ENCODE measurements around the gene SNX8.
"Not testable (repeated sequence)": the region's sequence is repeated elsewhere in the genome, so short reads cannot be mapped to it uniquely, and the experiment has no call there.

SNX8 gene

DNA sequence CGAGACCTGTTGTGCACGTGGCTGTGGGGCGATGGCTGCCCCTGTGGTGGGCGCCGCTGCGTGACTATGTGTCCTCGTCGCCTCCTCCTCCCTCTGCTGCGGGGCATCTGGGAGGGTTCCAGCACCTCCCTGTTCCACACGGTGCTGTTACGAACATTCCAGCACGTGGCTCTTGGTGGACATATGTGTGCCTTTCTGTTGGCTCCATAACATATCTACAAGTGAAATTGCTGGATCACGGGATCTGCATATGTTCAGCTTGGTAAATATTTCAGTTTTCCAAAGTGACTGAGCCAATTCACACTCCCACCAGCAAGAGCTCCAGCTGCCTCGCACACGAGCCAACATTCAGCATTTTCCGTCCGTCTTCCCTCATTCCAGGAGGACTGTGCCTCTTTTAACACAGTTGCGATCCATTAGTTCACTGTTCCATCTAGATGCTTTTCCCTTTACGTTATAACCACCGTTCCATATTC is 25.1 kb downstream of the SNX8 start:
- DNase-seq, result no peak

DNA sequence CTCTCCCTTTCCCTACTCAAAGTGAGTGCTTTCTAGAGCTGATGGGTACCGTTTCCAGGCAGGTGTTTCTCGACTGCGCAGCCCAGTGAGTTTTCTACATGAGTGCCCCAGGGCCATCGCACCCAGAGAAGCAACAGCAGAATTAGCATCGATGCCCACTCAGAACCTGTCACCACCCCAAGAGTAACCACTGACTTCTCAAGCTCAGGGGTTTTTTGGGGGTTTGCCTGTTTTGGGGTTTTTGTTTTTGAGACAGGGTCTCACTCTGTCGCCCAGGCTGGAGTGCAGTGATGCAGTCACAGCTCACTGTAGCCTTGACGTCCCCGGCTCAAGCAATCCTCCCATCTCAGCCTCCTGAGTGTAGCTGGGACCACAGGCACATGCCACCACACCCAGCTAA is 25.7 kb downstream of the SNX8 start:
- DNase-seq, result no peak

DNA sequence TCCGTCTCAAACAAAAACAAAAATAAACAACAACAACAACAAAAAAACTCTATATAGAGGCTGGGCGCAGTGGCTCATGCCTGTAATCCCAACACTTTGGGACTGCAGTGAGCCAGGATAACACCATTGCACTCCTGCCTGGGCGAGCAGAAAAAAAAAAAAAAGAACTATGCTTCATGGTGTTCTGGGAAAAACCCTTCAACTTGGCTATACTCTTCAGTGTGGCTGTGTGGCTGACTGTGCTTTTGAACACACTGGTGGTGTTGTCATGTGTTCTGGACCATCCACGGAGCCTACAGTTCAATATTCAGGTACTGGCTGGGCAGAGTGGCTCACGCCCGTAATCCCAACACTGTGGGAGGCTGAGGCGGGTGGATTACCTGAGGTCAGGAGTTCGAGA is 26.5 kb downstream of the SNX8 start:
- no peak for DNase-seq

DNA sequence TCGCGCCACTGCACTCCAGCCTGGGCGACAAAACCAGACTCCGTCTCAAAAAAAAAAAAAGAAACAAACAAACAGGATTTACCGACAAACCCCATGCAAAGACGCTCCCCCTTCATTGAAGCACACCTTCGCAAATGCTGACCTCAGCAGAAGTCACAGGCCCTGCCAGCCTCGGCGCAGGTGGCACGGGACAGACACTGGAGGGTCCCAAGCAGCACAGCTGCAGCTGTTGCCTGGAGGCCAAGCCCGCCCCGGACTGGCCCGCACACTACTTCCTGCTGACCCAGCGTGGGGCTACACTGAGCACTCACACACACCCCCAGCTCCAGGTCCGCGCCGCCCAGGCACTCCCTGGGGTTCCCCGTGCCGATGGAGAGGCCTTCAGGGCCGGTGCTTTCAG is 31.2 kb downstream of the SNX8 start:
- DNase-seq, result no peak

DNA sequence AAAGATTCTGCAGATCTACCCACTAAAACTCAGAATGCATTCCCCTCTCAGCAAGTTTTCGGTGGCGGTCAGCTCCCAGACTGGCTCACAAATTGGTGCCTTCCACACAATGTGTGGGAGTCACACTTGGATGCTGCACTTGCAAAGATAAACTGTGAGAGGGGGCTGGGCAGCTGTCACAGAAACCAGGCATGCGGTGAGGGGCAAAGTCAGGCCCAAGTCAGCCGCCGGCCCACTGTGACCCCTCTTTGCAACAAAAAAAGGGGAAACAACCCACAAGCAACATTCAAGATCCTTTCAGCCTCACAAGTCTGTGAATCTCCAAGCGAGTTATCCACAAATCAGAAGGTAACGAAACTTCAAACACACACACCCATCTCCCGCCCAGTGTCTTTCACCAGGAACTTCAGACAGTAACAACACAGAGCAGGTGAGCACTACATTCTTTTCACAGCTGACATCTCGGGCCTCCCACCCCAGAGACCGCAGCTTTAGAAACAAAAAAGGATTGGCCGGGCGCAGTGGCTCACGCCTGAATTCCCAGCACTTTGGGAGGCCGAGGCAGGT is 32.0 kb downstream of the SNX8 start:
- no peak for DNase-seq

DNA sequence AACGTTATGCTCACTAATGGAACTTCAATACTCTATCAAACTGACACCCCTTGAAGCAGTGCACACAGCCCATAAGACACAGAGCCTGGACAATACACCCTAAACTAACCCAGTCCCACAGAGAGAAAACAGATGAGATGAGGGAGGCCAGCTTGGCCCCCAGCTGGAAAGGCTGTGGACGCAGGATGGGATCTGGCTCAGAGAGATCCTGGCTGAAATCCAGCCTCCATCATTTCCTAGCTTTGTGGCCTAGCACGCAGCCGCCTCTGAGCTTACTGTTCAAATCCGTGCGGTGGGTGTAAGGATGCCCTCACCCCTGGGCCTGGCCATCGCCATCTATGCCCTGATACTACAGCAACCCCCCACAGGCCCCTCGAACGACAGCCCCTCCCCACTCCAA is 32.7 kb downstream of the SNX8 start:
- DNase-seq, result no peak

DNA sequence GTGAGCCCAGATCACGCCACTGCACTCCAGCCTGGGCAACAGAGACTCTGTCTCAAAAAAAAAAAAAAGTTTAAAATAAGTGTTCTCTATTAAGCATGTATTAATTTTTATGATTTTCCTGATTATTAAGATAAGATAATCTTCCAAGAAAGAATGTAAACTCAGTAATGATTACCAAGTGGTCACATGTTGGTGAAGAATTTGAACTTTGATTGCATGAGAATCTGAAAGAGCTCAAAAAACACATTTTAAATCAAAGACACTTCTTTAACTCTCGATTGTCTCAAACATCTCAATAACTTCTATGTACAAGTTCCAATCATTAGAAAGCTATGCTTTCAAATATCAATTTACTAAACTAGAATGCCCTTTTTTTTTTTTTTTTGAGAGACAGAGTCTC is 33.8 kb downstream of the SNX8 start:
- no peak for DNase-seq

DNA sequence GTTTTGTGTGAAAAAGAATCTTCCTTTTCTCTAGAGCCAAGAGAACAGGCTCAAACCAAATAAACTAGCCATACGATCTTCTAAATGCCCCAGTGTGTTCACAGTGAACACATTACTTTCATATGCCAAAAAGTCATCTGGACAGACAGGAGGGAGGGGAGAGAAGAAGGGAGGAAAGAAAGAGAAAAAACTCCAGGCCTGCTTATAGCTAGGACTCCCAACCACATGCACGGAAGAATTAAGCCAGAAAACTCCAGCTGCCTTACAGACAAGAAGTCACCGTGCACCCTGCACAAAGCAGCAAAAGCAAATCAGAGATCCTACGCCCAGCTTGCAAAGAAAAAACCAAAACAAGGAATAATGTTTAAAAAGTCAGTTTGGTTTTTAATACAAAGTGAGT is 34.3 kb downstream of the SNX8 start:
- no peak for DNase-seq

DNA sequence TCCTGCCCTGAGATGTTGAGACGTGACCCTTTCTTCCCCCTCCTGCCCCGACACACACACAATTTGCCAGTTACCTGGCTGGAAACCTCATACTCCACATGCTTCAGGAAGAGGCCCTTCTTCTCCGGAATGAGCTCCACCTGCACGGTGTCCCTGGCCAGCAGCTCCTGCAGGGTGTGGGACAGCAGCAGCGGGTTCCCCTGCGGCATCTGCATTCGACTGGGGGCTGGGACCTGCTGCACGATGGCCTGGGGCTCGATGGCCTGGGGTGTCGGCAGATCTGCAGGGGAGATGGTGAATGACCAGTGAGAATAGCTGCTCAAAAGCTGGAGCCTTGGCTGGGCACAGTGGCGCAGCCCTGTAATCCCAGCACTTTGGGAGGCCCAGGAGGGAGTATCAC is 36.2 kb downstream of the SNX8 start:
- DNase-seq, result no peak

DNA sequence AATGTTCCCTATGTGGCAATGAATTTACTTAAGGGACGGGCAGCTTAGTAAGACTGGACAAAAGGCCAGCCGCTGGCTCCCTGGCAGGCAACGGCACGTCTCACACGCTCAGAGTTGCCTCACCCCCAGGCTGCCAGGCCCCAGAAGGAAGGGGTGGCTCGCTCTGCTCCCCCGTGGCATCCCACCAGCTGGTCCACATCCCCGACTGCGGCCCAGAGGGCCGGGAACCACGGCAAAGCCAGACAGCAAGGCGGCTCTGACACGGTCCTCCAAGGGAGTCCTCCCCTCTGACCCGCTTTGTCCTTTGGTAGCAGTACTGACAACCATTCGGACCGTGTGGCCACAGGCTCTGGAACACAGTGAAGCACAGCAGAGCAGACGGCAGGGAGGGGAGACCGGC is 38.1 kb downstream of the SNX8 start:
- no peak for DNase-seq

DNA sequence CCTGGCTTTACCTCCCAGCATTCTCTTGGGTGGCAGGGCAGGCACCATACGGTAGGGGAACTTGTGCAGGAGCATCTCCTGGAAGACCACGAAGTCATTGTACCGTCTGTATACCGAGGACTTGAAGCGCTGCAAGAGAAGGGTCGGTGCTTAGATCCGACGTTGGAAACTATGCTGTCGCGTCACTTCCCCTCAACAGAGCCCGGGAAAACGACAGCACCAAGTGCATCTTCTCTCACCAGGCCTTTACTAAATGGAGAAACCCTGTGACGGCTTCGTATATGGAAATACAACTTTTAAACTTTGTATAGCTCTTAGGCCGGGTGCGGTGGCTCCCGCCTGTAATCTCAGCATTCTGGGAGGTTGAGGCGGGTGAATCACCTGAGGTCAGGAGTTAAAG is 39.1 kb downstream of the SNX8 start:
- no peak for DNase-seq

DNA sequence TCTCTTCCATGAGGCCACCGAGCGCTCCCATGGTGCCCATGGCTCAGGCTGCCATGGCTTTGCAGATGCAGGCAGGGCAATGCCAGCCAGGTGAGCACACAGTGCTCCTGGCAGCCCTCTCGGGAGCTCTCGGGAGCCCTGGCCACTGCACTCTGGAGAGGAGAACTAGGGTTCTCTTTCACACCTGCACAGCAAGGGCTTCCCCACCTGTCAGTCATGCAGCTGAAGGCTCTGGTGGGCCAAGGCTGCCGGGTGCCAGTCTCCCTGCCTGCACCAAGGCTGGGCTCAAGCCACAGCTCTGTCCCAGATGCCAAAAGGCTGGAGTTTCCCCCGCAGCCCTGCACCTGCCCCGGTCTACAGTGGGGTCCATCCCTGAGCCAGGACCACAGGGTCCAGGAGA is 39.6 kb downstream of the SNX8 start:
- no peak for DNase-seq

DNA sequence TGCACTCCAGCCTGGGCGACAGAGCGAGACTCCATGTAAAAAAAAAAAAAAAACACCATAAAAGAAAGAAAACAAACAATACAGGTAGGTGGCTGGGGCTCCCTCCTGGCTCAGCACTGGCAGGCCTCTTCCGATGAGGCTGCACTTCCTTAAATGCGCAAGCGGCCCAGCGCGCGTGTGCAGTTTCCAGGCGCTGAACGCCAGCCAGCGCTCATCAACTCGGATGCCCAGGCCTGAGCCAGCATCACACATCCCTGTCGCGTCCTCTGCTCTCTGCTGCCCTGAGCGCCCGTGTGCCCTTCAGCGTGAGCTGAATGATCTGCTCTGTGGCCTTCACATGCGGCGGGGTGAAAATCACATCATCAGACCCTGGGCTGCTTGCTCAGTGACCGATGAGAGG is 40.4 kb downstream of the SNX8 start:
- no peak for DNase-seq

DNA sequence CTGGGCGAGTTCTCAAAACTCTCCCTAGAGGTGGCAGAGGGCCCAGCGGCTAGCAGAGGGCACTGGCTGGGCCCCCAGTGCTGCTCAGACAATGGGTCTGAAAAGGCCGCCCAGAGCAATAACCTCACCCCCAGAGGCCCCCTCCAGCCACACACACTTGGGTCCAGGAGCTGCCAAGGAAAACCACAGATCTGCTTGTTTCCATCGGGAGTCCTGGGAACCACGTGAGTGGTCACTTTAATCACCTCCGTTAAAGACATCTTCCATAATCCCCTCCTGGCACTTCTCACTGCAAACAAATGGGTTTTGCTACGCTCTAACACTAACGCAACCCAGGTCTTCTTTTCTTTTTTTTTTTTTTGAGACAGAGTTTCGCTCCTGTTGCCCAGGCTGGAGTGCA is 42.2 kb downstream of the SNX8 start:
- no peak for DNase-seq

DNA sequence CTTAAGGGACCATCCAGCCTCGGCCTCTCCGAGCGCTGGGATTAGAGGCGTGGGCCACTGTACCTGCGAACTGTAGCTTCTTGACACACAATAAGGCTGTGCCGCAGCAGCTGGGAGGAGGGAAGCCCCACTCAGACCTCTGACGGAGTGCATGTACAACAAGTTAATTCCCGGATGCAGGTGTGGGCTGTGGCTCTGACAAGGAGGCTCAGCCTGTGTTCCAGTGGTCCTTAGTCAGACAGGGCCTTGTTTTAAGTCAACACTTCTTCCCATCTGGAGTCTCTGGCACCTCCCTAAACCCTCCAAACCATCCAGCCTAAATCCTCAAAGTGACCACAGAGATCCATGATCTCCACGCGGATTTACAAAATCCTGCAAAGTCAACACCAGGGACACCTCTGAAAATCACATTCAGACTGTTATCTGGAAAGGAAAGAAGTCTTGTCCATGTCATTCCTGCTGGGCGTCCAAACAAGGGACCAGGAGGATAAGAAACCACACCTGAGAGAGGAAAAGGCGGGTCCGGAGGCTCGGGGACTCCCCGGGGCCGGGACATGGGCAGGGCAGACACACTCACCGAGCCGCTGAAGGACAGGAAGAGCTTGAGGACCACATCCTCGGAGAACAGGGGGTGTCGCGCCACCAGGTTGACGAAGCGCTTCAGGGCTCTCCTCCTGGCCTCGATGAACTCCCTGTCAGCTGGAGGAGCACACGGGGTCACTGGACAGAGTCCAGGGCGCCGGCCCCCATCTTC is 42.8 kb downstream of the SNX8 start:
- DNase-seq, result no peak

DNA sequence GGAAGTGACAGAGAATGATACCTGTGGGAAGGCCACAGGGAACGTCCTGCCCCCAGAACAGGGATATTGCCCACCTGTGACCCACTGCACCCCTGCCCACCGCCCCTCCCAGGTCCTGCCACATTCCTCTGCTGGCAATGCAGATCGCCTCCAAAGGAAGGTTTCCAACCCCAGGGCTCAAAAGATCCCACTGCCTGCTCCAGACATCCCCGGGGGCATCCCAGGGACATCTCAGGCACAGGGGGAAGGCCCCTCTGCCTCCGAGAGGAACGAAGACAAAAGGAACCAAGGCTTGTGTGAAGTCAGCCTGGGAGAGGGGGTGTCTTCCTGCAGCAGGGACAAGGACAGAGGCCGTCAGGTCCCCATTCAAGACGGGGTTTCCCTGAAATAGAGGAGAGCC is 43.7 kb downstream of the SNX8 start:
- no peak for DNase-seq

DNA sequence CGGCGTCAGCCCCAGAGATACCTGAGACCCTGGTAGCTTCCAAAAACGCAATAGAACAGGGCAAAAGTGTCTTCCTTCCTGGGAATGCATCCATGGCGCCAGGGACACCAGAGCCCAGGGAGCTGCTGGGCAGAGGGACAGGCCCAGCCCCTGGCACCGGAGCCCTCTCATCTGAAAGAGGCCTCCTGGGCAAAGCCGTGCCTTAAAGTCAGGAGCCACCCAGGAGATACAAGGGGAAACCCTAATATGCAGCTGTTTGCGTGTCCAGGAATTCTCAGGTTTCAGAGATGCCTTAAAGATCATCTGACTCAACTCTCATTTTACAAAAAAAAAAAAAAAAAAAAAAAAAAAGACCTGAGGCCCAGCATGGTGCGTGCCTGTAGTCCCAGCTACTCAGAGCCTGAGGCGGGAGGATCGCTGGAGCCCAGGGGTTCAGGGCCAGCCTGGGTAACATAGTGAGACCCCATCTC is 44.2 kb downstream of the SNX8 start:
- no peak for DNase-seq

DNA sequence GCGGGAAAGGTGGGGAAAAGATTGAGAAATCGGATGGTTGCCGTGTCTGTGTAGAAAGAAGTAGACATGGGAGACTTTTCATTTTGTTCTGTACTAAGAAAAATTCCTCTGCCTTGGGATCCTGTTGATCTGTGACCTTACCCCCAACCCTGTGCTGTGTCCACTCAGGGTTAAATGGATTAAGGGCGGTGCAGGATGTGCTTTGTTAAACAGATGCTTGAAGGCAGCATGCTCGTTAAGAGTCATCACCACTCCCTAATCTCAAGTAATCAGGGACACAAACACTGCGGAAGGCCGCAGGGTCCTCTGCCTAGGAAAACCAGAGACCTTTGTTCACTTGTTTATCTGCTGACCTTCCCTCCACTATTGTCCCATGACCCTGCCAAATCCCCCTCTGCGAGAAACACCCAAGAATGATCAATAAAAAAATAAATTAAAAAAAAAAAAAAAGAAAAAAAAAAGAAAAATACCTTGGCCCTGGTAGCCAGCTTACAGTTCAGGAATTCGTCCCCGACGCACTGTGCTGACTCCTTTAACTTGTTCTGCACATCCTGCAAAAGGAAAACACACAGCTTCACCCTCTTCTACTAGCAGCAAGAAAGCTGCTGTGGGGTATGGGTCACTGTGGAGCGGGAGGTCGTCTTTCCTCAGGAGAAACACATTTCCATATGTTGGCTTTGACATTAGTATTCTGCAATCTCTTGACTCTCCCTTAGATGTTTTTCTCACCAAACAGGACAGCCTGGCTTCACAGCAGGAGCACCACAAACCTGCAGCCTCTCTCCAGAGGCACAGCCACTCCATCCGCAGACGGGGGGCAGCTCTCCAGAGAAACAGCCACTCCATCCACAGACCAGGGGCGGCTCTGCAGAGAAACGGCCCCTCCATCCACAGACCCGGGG is 44.9 kb downstream of the SNX8 start:
- DNase-seq, result not testable (repeated sequence)

DNA sequence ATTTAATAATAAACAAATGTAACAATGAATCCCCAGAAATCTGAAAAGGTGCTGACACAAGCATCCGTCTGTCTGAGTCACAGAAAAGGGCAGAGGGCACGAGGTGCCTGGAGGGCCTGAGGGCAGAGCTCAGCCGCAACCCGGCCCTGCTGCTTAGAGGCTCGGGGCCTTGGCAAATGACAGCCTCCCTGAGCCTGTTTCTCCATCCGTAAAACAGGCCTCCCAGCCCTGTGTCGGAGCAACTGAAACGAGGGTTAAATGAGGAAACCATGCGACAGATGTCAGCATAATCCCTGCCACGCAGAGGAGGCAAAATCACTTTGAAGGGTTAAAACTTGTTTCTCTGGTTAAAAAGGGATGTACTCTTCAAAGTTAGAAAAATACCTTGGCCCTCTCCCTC is 47.3 kb downstream of the SNX8 start:
- no peak for DNase-seq

DNA sequence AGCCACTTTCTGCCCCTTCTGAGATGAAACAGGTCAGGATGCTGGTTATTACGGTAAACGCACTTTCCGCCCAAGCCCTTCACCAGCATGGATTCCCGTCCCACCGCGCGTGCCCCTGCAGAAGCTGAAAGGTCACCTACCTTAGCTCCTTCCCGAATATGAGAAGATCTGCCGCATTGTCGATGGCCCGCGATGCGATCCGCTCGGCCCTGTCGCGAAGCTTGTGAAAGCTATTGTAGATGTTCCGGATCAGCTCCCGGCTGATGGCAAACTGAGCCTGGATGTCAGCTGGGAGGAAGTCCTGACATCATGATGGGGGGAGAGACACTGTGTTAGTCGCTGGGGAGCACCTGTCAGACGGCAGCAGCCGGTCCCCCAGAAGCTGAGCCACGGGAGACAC is 50.1 kb downstream of the SNX8 start:
- no peak for DNase-seq

DNA sequence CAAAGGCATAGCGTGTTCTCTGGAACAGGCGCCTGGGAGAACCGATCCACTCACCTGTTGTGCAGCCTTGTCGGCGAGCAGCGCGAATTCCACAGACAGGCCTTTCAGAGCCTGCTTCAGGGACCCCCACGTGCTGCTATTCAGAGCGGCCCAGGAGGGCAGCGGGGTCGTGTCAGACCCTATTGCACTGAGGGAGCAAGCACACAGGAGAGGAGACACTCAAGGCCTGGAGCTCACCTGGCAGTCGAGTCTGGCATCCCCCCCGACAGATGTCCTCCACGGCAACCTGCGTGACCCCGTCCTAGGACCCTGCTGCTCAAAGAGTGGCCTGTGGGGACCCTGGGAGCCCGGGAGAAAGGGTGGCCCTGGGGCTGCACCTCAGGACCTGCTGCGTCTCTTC is 51.1 kb downstream of the SNX8 start:
- DNase-seq, result no peak

DNA sequence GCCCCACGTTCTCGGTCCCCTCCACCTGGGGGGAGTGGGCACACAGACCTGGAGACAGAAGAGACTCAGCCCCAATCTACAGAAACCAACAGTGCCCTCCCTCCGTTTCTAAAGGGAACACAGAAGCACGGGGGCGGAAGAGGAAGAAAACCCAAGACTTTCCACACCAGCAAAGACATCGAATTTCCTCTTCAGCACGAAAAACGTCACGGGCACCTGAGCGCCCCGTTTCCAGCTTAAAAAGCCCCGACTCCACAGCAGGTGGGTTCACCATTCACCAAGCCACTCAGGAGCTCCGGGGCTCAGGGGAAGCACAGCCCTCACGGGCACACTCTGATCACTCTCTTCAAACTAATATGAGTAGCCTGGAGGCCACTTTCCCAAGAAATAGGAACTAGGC is 52.6 kb downstream of the SNX8 start:
- DNase-seq, result no peak

DNA sequence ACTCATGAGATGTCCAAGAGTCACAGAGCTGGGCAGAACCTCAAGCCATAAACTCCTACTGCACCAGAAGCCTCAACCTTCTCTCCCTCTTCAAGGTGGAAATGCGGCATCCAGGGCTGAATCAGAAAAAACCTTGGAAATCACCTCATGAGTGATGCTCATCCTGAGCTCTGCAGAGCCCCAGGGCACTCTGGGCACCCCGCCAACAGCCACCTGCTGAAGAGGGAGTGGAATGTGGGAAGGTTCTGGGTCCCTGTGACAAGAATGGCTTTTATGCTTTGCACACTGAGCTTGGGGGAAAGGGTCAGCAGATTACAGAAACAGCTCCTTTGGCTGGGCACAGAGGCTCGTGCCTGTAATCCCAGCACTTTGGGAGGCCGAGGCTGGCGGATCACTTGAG is 53.4 kb downstream of the SNX8 start:
- DNase-seq, result no peak

DNA sequence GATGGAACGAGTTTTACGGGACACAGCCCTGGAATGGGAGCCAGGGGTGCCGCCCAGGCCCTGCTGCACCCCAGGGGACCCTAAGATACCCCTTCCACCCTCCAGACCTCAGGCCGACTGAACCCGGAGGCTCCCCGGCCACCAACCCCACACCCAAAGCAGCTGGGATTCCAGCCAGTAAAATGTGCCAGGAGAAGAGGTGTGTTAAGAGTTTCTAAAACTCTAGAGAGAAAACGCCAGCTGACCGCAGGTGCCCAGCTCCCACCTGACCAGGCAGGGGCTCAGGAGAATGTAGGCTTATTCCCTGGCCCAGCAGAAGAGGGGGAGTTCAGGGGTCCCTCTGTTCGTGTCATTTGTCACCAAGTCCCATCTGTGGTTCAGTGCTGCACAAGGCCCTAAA is 54.8 kb downstream of the SNX8 start:
- no peak for DNase-seq

Measured in activated CD8-positive, alpha-beta memory T cell treated with anti-CD3 and anti-CD28 coated beads, Interleukin-2, amount 50 U/mL, for 48 hours (primary cell).